ENCODE results near the gene CAMK2B. TPM values are rescaled to one million over a fixed set of nuclear protein-coding genes. Genes with fewer than 3 reads are reported as not detected.

The CAMK2B gene
- total RNA-seq, 2 experiments from 2014 or later, result 0.97 to 1.9 TPM

DNA sequence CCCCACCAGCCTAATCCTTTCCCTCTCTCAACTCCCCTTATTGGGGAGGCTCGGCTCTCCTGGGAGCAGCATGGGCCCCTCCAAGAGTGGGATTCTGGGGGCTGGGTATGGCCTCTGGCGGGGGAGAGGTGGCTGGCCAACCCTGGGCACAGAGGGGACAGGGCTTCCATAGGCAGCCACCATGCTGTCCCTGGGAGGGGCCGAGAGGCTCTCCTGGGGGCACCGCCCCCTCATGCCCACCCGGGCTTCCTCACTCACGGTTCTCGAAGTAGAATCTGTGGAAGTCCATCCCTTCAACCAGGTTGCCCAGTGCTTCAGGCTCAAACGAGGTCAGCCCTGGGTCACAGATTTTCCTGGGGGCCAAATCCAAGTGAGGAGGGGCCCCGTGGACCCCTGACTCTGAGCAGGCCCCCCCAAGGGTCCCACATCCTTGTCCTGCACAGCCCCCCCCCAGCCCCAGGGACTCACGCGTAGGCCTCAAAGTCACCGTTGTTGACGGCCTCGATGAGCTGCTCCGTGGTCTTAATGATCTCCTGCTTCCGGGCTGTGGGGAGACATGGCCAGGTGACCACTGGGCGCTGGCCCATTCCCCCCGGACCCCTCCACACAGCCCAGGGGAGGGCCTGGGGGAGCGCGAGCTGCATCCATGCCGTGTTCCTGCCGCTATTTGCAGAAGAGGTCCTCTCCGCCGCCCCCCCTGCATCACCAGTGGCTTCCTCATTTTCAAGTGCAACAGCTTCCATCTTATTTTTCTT is 104.9 kb downstream of the CAMK2B start:
- H3K27me3 Mint-ChIP-seq, result no peaks in the 10 kb centered on the region
- no peaks in the 10 kb centered on the region for H3K4me1 Mint-ChIP-seq (ENCODE audit: low read depth)
- TF ChIP-seq, protein P1, sequence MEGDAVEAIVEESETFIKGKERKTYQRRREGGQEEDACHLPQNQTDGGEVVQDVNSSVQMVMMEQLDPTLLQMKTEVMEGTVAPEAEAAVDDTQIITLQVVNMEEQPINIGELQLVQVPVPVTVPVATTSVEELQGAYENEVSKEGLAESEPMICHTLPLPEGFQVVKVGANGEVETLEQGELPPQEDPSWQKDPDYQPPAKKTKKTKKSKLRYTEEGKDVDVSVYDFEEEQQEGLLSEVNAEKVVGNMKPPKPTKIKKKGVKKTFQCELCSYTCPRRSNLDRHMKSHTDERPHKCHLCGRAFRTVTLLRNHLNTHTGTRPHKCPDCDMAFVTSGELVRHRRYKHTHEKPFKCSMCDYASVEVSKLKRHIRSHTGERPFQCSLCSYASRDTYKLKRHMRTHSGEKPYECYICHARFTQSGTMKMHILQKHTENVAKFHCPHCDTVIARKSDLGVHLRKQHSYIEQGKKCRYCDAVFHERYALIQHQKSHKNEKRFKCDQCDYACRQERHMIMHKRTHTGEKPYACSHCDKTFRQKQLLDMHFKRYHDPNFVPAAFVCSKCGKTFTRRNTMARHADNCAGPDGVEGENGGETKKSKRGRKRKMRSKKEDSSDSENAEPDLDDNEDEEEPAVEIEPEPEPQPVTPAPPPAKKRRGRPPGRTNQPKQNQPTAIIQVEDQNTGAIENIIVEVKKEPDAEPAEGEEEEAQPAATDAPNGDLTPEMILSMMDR (IDR thresholded peaks at IDR 0.05), result no peak
- DNase-seq (no peak), ATAC-seq (no peak)
- H3K9me3 Mint-ChIP-seq, result no peaks in the 10 kb centered on the region
- intact Hi-C loops (cut with micrococcal nuclease), result no loop called here
- ChIA-PET POLR2A (interaction anchor here (1.1 kb wide), 1 partner anchor 11 kb away, joined by 3 read pairs; no protein-coding TSS in a partner anchor), CTCF (no interaction called here)
- no peak overlapping the region for H3K4me3 Mint-ChIP-seq
- H3K36me3 Mint-ChIP-seq (ENCODE audit: low read depth), result no peaks in the 10 kb centered on the region
- no peak overlapping the region for H3K27ac Mint-ChIP-seq

DNA sequence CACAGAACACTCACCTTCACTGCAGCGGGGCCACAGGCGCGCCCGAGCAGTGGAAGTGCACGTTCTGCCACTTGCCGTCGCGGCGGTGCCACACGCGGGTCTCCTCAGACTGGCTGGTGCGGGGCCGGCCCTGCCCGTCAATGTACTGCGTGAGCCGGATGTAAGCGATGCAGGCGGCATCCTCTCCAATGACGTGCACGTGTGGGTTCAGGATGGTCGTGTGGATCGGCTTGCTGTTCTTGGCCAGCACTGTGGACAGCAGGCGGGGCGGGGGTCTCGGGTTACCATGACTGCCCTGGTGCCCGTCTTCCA is 105.4 kb downstream of the CAMK2B start:
- H3K27me3 Mint-ChIP-seq, result no peaks in the 10 kb centered on the region
- H3K4me1 Mint-ChIP-seq (ENCODE audit: low read depth), result no peaks in the 10 kb centered on the region
- H3K36me3 Mint-ChIP-seq (ENCODE audit: low read depth), result no peaks in the 10 kb centered on the region
- POLR2A ChIA-PET, result no interaction called here
- DNase-seq (no peak), ATAC-seq (no peak)
- TF ChIP-seq, protein P1 (IDR thresholded peaks at IDR 0.05), result no peak
- intact Hi-C loops (cut with micrococcal nuclease), result no loop called here
- no peaks in the 10 kb centered on the region for H3K9me3 Mint-ChIP-seq
- H3K27ac Mint-ChIP-seq, result no peak overlapping the region
- no peak overlapping the region for H3K4me3 Mint-ChIP-seq
- CTCF ChIA-PET, result no interaction called here

DNA sequence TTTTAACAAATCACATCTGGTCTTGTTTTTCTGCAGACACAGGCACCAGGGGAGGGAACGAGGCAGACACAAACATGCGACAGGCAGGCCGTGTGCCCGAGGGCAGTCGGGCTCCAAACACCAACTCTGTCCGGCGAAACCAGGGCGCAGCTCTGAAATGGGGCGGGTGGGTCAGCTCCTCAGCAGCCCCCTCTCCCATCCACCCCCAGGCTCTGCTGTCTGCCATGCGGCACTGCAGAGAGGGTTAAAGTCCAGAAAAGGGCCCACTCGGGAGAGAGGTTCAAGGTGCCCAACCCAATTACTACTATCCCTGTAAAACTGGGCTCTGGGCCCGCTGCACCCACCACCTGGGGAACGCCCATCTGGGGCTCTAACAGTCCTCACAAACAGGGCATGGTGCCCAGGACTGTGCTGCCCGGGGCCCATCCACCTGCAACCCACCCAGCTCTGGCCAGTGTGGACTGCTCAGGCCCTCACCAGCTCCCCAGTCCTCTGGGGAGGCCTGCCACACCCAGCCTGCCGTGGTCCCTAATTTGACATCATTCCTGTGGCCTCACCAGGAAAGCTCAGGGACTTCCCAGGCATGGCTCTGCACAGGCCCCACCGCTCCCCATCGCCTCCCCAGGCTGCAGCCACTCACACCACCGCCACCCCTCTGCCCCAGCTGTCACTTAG is 105.9 kb downstream of the CAMK2B start:
- H3K36me3 Mint-ChIP-seq (ENCODE audit: low read depth), result no peaks in the 10 kb centered on the region
- H3K9me3 Mint-ChIP-seq, result no peaks in the 10 kb centered on the region
- no peaks in the 10 kb centered on the region for H3K27me3 Mint-ChIP-seq
- ChIA-PET CTCF (no interaction called here), POLR2A (no interaction called here)
- no peak overlapping the region for H3K27ac Mint-ChIP-seq
- H3K4me1 Mint-ChIP-seq (ENCODE audit: low read depth), result no peaks in the 10 kb centered on the region
- DNase-seq, result no peak
- ATAC-seq, result no peak
- H3K4me3 Mint-ChIP-seq, result no peak overlapping the region
- TF ChIP-seq, protein P1 (IDR thresholded peaks at IDR 0.05), result no peak
- intact Hi-C loops (cut with micrococcal nuclease), result no loop called here

DNA sequence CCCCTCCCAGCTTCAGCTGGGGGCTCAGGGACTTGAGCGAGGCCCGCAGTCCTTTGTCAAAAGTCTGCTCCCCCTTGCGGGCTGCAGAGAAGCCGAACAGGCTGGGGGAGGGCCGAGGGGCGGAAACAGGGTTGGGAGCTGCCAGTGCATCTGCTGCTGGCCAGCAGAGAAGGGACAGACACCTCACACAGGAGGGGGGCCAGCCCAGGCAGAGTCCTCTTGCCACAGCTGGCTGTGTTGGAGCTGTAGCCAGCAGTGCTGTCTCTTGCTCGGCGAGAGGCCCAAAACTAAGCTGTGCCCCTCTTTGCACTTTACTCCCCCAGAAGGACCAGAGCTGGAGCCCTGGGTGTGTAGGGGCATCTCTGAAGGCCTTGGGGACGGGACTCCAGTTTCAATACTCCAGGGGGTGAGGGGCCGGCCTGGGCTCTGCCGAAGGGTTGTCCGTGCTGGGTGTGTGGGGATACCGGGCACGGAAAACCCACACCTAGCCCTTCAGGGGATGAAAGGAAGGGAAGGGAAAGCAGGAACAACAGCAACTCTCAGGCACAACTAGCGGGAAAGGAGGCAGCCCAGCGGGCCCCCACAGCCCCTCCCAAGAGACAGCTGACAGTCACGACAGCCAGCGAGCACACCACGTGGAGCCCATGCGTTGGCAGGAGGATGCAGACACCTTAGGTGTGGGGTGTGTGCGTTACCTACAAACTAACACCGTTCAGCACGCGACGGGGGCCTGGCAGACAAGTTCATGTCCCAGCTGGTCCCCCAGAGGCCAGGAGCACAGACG is 106.8 kb downstream of the CAMK2B start:
- intact Hi-C loops (cut with micrococcal nuclease), result no loop called here
- no peak for DNase-seq
- H3K9me3 Mint-ChIP-seq, result no peaks in the 10 kb centered on the region
- H3K4me1 Mint-ChIP-seq (ENCODE audit: low read depth), result no peaks in the 10 kb centered on the region
- H3K4me3 Mint-ChIP-seq, result no peak overlapping the region
- TF ChIP-seq, protein P1 (IDR thresholded peaks at IDR 0.05), result no peak
- ATAC-seq, result no peak
- no peaks in the 10 kb centered on the region for H3K36me3 Mint-ChIP-seq (ENCODE audit: low read depth)
- H3K27ac Mint-ChIP-seq, result no peak overlapping the region
- ChIA-PET POLR2A (interaction anchor here (0.5 kb wide), 1 partner anchor 20 kb away, joined by 3 read pairs; no protein-coding TSS in a partner anchor), CTCF (no interaction called here)
- H3K27me3 Mint-ChIP-seq, result no peaks in the 10 kb centered on the region

Data from activated CD8-positive, alpha-beta T cell treated with anti-CD3 and anti-CD28 coated beads for 36 hours (primary cell).